Glomerular visceral epithelial cell (primary cell): ENCODE data around the gene CD69.
A peak's percentile ranks its signal among the peaks of the same experiment; 100 is the strongest.
"Not testable (repeated sequence)": the region's sequence is repeated elsewhere in the genome, so short reads cannot be mapped to it uniquely, and the experiment has no call there.

Source experiments
- DNase-seq: peaks from one replicate; pipeline ENCODE4 v3.0.0-alpha.2; 2016; ENCODE audit errors: extremely low spot score

Gene CD69

GRCh38 chr12:9750276-9751203 is 10.2 kb downstream of the CD69 start:
- peak; percentile 58 for DNase-seq

- DNase-seq: no peak
Observed at GRCh38 chr12:9749640-9750039, 11.1 kb downstream of the CD69 start.

- DNase-seq: peak; percentile 68
Observed at GRCh38 chr12:9745199-9745598, 15.5 kb downstream of the CD69 start.

GRCh38 chr12:9742661-9743060 is 18.0 kb downstream of the CD69 start:
- no peak for DNase-seq

GRCh38 chr12:9741726-9742125 is 19.0 kb downstream of the CD69 start:
- DNase-seq: no peak

GRCh38 chr12:9740106-9740750 is 20.5 kb downstream of the CD69 start:
- DNase-seq: no peak

- not testable (repeated sequence) for DNase-seq
Observed at GRCh38 chr12:9739404-9740105, 21.1 kb downstream of the CD69 start.

- not testable (repeated sequence) for DNase-seq
Observed at GRCh38 chr12:9738905-9739304, 21.8 kb downstream of the CD69 start.

GRCh38 chr12:9736936-9737705 is 23.6 kb downstream of the CD69 start:
- no peak for DNase-seq

GRCh38 chr12:9735601-9736000 is 25.1 kb downstream of the CD69 start:
- no peak for DNase-seq

GRCh38 chr12:9732921-9733461 is 27.7 kb downstream of the CD69 start, which contains the start of gene CLECL1:
CLECL1 (minus strand) TSS chr12:9733097.
- no peak for DNase-seq

GRCh38 chr12:9731797-9732196 is 28.9 kb downstream of the CD69 start:
- no peak for DNase-seq

GRCh38 chr12:9731393-9731792 is 29.3 kb downstream of the CD69 start:
- no peak for DNase-seq

- no peak for DNase-seq
Observed at GRCh38 chr12:9730591-9730990, 30.1 kb downstream of the CD69 start.

- no peak for DNase-seq
Observed at GRCh38 chr12:9730011-9730410, 30.7 kb downstream of the CD69 start.

GRCh38 chr12:9729082-9729481 is 31.6 kb downstream of the CD69 start:
- no peak for DNase-seq

GRCh38 chr12:9727813-9728212 is 32.9 kb downstream of the CD69 start:
- no peak for DNase-seq

- no peak for DNase-seq
Observed at GRCh38 chr12:9725213-9725870, 35.4 kb downstream of the CD69 start.

- DNase-seq: no peak
Observed at GRCh38 chr12:9724023-9724422, 36.7 kb downstream of the CD69 start.

GRCh38 chr12:9721394-9722092 is 39.2 kb downstream of the CD69 start:
- DNase-seq: no peak
